ENCODE measurements around the gene AP4M1. TPM values are rescaled to one million over a fixed set of nuclear protein-coding genes. Genes with fewer than 3 reads are reported as not detected.

AP4M1 gene
- total and polyA plus RNA-seq, 4 experiments from 2014 or later = 3.2 to 14.9 (median 8.2) TPM

DNA sequence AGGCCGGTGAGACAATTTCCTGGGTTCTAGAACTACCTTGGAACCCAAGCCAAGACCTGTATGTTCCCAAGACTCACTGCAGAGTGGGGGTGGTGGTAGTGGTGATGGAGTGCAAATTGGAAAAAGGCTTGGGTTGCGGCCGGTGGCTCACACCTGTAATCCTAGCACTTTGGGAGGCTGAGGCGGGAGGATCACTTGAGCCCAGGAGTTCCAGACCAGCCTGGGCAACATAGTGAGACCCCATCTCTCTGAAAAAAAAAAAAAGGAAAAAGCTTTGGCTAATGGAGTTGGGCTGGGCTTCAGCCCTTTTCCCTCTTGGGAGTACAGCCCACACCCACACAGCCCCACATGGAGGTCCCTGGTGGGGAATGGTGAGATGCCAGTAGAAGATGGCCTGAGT is 4.1 kb downstream of the AP4M1 start:
- Histone ChIP-seq H3K27ac (ENCODE audit: low read depth, low read length) (no peak overlapping the region), H3K36me3 (ENCODE audit: insufficient read depth, low read length) (peaks cover 23% of the 10 kb centered on the region), H3K27me3 (ENCODE audit: insufficient read depth, low read length) (no peaks in the 10 kb centered on the region), H3K9me3 (ENCODE audit: control insufficient read depth in 1 of 2, low read length in 2 of 2) (no peaks in the 10 kb centered on the region), H3K4me1 (ENCODE audit: insufficient read depth, low read length) (peaks cover 8% of the 10 kb centered on the region), H3K4me3 (ENCODE audit: low read length in 2 of 2) (no peak overlapping the region)
- DNase-seq = no peak
- H3K27ac Mint-ChIP-seq = peak overlapping the region in 1 of 7 donors; percentile 19
- no peaks in the 10 kb centered on the region for H3K9me3 Mint-ChIP-seq
- peaks cover 3 to 18% (median 11%) of the 10 kb centered on the region in 4 donors for H3K4me1 Mint-ChIP-seq
- no peak overlapping the region for H3K4me3 Mint-ChIP-seq
- H3K27me3 Mint-ChIP-seq = peaks cover 0 to under 1% of the 10 kb centered on the region in 2 donors
- POLR2A ChIA-PET (ENCODE audit: partially characterized antibody) = interaction anchor here (0.8 to 8.2 kb wide), 3 partner anchors 9 to 18 kb away, joined by 3 to 175 read pairs (median 4); partner anchors contain the start of genes CNPY4 and MBLAC1
- intact Hi-C loops (cut with micrococcal nuclease) = no loop called here
- H3K36me3 Mint-ChIP-seq = peaks cover 21 to 47% of the 10 kb centered on the region in 2 donors
- CTCF ChIA-PET (ENCODE audit: partially characterized antibody) = interaction anchor here (0.6 to 1.5 kb wide), 2 partner anchors 25 to 77 kb away, joined by 3 read pairs; no protein-coding TSS in a partner anchor

DNA sequence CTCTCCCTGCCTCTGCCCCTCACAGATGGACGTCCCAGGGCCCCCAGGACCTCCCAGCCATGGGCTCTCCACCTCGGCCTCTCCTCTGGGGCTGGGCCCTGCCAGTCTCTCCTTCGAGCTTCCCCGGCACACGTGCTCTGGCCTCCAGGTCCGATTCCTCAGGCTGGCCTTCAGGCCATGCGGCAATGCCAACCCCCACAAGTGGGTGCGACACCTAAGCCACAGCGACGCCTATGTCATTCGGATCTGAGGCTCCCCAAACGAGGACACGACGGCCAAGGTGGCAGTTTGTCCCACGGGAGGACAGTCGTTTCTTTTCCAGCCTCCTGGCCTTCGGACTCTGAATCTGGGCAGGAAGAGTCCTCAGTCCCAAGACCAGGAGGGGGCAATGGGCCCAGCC is 5.2 kb downstream of the AP4M1 start:
- Mint-ChIP-seq H3K4me1 (peaks cover 3 to 15% (median 6%) of the 10 kb centered on the region in 4 donors), H3K27me3 (no peaks in the 10 kb centered on the region), H3K36me3 (peaks cover 29 to 46% of the 10 kb centered on the region in 2 donors), H3K9me3 (no peaks in the 10 kb centered on the region), H3K27ac (no peak overlapping the region), H3K4me3 (no peak overlapping the region)
- Histone ChIP-seq H3K4me1 (ENCODE audit: insufficient read depth, low read length) (peaks cover 8% of the 10 kb centered on the region), H3K4me3 (ENCODE audit: low read length in 2 of 2) (no peak overlapping the region), H3K9me3 (ENCODE audit: control insufficient read depth in 1 of 2, low read length in 2 of 2) (no peaks in the 10 kb centered on the region), H3K27ac (ENCODE audit: low read depth, low read length) (no peak overlapping the region), H3K27me3 (ENCODE audit: insufficient read depth, low read length) (no peaks in the 10 kb centered on the region), H3K36me3 (ENCODE audit: insufficient read depth, low read length) (peaks cover 32% of the 10 kb centered on the region)
- CTCF ChIA-PET (ENCODE audit: partially characterized antibody) = no interaction called here
- DNase-seq = no peak
- POLR2A ChIA-PET (ENCODE audit: partially characterized antibody) = interaction anchor here (8.2 kb wide), 1 partner anchor 17 kb away, joined by 175 read pairs; the partner anchor contains the start of genes CNPY4 and MBLAC1
- intact Hi-C loops (cut with micrococcal nuclease) = no loop called here

DNA sequence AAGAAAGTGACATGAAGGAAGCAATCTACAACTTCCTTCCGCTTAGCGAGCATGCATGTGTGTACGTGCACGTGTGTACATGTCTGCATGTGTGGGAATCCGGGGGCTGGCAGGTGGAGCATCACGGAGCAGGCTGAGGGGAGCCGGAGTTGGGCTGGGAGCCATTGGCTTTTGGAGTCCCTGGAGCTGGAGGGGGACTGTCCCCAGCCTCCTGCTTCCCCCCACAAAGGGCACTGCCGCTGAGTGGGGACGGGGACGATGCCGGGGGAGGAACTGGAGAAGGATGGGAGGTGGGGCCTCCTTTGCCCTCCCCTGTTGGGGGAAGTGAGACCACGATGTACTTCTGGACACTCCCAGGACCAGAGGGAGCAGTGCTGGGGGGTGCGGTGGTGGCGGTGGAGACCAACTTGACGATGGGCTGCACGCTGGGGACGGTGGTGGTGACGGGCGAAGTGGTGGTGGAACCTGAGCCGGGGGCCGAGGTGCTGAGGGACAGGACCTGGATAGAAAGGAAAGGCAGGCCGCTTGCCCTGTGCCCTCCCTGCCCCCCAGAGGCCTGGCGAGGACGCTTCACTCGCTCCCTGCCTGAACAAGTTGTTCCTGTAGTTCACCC is 5.8 kb downstream of the AP4M1 start:
- ChIA-PET POLR2A (ENCODE audit: partially characterized antibody) (no interaction called here), CTCF (ENCODE audit: partially characterized antibody) (interaction anchor here (1.0 kb wide), 1 partner anchor 116 kb away, joined by 3 read pairs; no protein-coding TSS in a partner anchor)
- peaks cover 32 to 51% of the 10 kb centered on the region in 2 donors for H3K36me3 Mint-ChIP-seq
- H3K27ac Mint-ChIP-seq = no peak overlapping the region
- intact Hi-C loops (cut with micrococcal nuclease) = no loop called here
- Histone ChIP-seq H3K27me3 (ENCODE audit: insufficient read depth, low read length) (no peaks in the 10 kb centered on the region), H3K36me3 (ENCODE audit: insufficient read depth, low read length) (peaks cover 37% of the 10 kb centered on the region), H3K9me3 (ENCODE audit: control insufficient read depth in 1 of 2, low read length in 2 of 2) (no peaks in the 10 kb centered on the region), H3K27ac (ENCODE audit: low read depth, low read length) (no peak overlapping the region), H3K4me3 (ENCODE audit: low read length in 2 of 2) (no peak overlapping the region), H3K4me1 (ENCODE audit: insufficient read depth, low read length) (peaks cover 3% of the 10 kb centered on the region)
- DNase-seq = no peak
- no peaks in the 10 kb centered on the region for H3K9me3 Mint-ChIP-seq
- H3K27me3 Mint-ChIP-seq = no peaks in the 10 kb centered on the region
- H3K4me1 Mint-ChIP-seq = peaks cover 3 to 14% (median 5%) of the 10 kb centered on the region in 4 donors
- H3K4me3 Mint-ChIP-seq = no peak overlapping the region

DNA sequence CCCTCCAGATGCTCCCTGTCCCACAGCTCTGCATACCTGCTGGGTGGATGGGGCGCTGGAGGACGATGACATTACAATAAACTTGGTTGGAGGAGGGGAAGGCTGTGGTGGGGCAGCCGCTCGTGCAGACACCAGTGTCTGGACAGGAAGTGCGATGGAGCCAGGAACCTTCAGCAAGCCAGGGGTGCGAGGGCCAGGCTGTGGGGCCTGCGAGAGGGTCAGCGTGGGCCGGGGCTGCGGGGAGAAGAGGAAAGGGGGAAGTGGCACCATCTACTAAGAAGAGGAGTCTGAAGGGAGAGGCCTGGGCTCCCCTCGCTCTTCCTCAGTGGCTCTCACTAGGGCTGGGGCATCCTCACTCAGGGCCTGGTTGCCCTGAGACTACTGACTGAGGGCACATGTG is 6.4 kb downstream of the AP4M1 start:
- H3K27ac ChIP-seq (ENCODE audit: low read depth, low read length) = no peak overlapping the region
- ChIA-PET CTCF (ENCODE audit: partially characterized antibody) (interaction anchor here (1.0 kb wide), 1 partner anchor 117 kb away, joined by 3 read pairs; no protein-coding TSS in a partner anchor), POLR2A (ENCODE audit: partially characterized antibody) (no interaction called here)
- no peaks in the 10 kb centered on the region for H3K27me3 ChIP-seq (ENCODE audit: insufficient read depth, low read length)
- H3K4me3 ChIP-seq (ENCODE audit: low read length in 2 of 2) = no peak overlapping the region
- H3K4me1 Mint-ChIP-seq = peaks cover 0 to 8% (median under 1%) of the 10 kb centered on the region in 4 donors
- no peaks in the 10 kb centered on the region for H3K4me1 ChIP-seq (ENCODE audit: insufficient read depth, low read length)
- H3K27ac Mint-ChIP-seq = peak overlapping the region in 1 of 7 donors; percentile 25
- H3K36me3 Mint-ChIP-seq = peaks cover 33 to 56% of the 10 kb centered on the region in 2 donors
- intact Hi-C loops (cut with micrococcal nuclease) = no loop called here
- peaks cover 37% of the 10 kb centered on the region for H3K36me3 ChIP-seq (ENCODE audit: insufficient read depth, low read length)
- H3K4me3 Mint-ChIP-seq = no peak overlapping the region
- no peaks in the 10 kb centered on the region for H3K9me3 ChIP-seq (ENCODE audit: control insufficient read depth in 1 of 2, low read length in 2 of 2)
- H3K27me3 Mint-ChIP-seq = no peaks in the 10 kb centered on the region
- DNase-seq = no peak
- no peaks in the 10 kb centered on the region for H3K9me3 Mint-ChIP-seq

DNA sequence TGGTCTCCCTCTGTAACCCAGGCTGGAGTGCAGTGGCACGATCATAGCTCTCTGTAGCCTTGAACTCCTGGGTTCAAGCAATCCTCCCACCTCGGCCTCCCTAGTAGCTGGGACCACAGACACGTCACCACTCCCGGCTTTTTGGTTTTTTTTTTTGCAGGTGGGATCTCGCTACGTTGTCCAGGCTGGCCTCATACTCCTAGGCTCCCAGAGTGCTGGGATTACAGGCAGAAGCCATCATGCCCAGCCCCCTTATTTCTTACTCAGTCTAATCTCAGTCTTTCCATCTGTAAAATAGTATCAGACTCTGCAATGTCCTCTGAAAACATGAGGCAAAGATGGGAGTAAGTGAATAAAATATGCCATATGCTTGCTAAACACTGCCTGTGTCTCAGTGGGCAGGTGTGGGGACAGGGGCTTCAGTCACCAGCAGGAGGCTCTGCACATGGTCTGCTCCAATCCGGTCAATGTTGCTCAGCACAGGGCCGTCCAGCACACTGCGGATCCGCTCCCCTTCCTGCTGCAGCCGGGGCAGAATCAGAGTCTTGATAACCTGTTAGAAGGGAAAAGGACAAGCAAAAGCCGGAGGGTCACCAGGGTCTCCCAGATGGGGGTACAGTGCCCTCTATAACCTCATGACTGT is 8.2 kb downstream of the AP4M1 start:
- H3K4me3 Mint-ChIP-seq = no peak overlapping the region
- no peaks in the 10 kb centered on the region for H3K27me3 Mint-ChIP-seq
- Histone ChIP-seq H3K4me1 (ENCODE audit: insufficient read depth, low read length) (no peaks in the 10 kb centered on the region), H3K27me3 (ENCODE audit: insufficient read depth, low read length) (no peaks in the 10 kb centered on the region), H3K36me3 (ENCODE audit: insufficient read depth, low read length) (peaks cover 44% of the 10 kb centered on the region), H3K27ac (ENCODE audit: low read depth, low read length) (no peak overlapping the region), H3K9me3 (ENCODE audit: control insufficient read depth in 1 of 2, low read length in 2 of 2) (no peaks in the 10 kb centered on the region), H3K4me3 (ENCODE audit: low read length in 2 of 2) (no peak overlapping the region)
- H3K36me3 Mint-ChIP-seq = peaks cover 33 to 55% of the 10 kb centered on the region in 2 donors
- ChIA-PET CTCF (ENCODE audit: partially characterized antibody) (no interaction called here), POLR2A (ENCODE audit: partially characterized antibody) (interaction anchor here (0.6 kb wide), 2 partner anchors 44 to 54 kb away, joined by 3 read pairs; no protein-coding TSS in a partner anchor)
- no peaks in the 10 kb centered on the region for H3K4me1 Mint-ChIP-seq
- intact Hi-C loops (cut with micrococcal nuclease) = no loop called here
- no peak overlapping the region for H3K27ac Mint-ChIP-seq
- DNase-seq = no peak
- H3K9me3 Mint-ChIP-seq = no peaks in the 10 kb centered on the region

DNA sequence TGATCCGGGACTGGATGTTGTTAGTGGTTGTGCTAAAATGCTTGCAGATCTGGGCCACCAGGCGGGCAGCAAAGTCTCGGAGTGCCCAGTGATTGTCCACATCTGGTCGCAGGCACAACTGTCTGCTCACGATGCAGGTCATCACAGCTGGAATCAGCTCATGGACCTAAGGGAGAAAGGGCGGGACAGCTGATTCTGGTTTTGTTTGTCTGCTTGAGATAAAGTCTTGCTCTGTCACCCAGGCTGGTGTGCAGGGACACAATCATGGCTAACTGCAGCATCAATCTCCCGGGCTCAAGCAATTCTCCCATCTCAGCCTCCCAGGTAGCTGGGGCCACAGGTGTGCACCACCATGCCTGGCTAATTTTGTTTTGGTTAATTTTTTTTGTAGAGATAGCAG is 9.7 kb downstream of the AP4M1 start:
- CTCF ChIA-PET (ENCODE audit: partially characterized antibody) = interaction anchor here (1.9 kb wide), 1 partner anchor 22 kb away, joined by 5 read pairs; no protein-coding TSS in a partner anchor
- Mint-ChIP-seq H3K4me3 (no peak overlapping the region), H3K4me1 (peaks cover 0 to 4% (median 0%) of the 10 kb centered on the region in 4 donors), H3K27ac (no peak overlapping the region), H3K36me3 (peaks cover 33 to 56% of the 10 kb centered on the region in 2 donors), H3K27me3 (no peaks in the 10 kb centered on the region), H3K9me3 (no peaks in the 10 kb centered on the region)
- no peak overlapping the region for H3K4me3 ChIP-seq (ENCODE audit: low read length in 2 of 2)
- POLR2A ChIA-PET (ENCODE audit: partially characterized antibody) = interaction anchor here (5.6 kb wide), 1 partner anchor 11 kb away, joined by 20 read pairs; the partner anchor contains the start of genes AP4M1 and MCM7
- DNase-seq = no peak
- H3K27me3 ChIP-seq (ENCODE audit: insufficient read depth, low read length) = no peaks in the 10 kb centered on the region
- H3K27ac ChIP-seq (ENCODE audit: low read depth, low read length) = no peak overlapping the region
- H3K36me3 ChIP-seq (ENCODE audit: insufficient read depth, low read length) = peaks cover 44% of the 10 kb centered on the region
- intact Hi-C loops (cut with micrococcal nuclease) = no loop called here
- H3K4me1 ChIP-seq (ENCODE audit: insufficient read depth, low read length) = no peaks in the 10 kb centered on the region
- H3K9me3 ChIP-seq (ENCODE audit: control insufficient read depth in 1 of 2, low read length in 2 of 2) = no peaks in the 10 kb centered on the region

DNA sequence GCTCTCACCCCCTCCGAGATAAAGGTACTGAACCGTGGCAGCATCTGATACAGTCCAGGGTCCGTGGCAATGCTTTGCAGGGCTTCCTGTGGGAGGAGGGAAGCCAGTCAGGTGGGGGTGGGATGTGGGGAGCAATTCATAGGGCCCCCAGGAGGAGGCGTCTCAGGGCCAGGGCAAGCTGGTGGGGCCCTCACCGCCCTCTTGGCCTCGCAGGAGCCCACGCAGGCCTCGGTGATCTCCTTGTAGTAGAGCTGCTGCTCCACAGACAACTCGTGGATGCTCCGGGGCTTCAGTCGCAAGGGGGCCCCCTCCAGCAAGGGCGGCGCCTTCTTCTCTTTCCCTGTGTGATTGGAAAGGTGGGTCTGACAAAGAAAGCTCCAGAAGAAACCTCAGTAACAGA is 10.5 kb downstream of the AP4M1 start:
- no peaks in the 10 kb centered on the region for H3K9me3 Mint-ChIP-seq
- intact Hi-C loops (cut with micrococcal nuclease) = no loop called here
- DNase-seq = no peak
- peaks cover 0 to 4% (median 1%) of the 10 kb centered on the region in 4 donors for H3K4me1 Mint-ChIP-seq
- H3K27ac Mint-ChIP-seq = no peak overlapping the region
- ChIA-PET POLR2A (ENCODE audit: partially characterized antibody) (interaction anchor here (1.3 to 5.6 kb wide), 2 partner anchors 9 to 11 kb away, joined by 3 to 20 read pairs; partner anchors contain the start of genes AP4M1 and MCM7), CTCF (ENCODE audit: partially characterized antibody) (interaction anchor here (1.9 to 2.0 kb wide), 2 partner anchors 21 to 22 kb away, joined by 5 to 6 read pairs; no protein-coding TSS in a partner anchor)
- H3K36me3 Mint-ChIP-seq = peaks cover 31 to 55% of the 10 kb centered on the region in 2 donors
- H3K4me1 ChIP-seq (ENCODE audit: insufficient read depth, low read length) = no peaks in the 10 kb centered on the region
- no peak overlapping the region for H3K4me3 ChIP-seq (ENCODE audit: low read length in 2 of 2)
- H3K4me3 Mint-ChIP-seq = no peak overlapping the region
- no peaks in the 10 kb centered on the region for H3K27me3 Mint-ChIP-seq
- no peaks in the 10 kb centered on the region for H3K27me3 ChIP-seq (ENCODE audit: insufficient read depth, low read length)
- no peaks in the 10 kb centered on the region for H3K9me3 ChIP-seq (ENCODE audit: control insufficient read depth in 1 of 2, low read length in 2 of 2)
- H3K27ac ChIP-seq (ENCODE audit: low read depth, low read length) = no peak overlapping the region
- H3K36me3 ChIP-seq (ENCODE audit: insufficient read depth, low read length) = peaks cover 41% of the 10 kb centered on the region

Data from CD4-positive, alpha-beta memory T cell (primary cell).